MV-4-11 (cell line): ENCODE results near the gene TMEM176A.
"Not testable (repeated sequence)": the region's sequence is repeated elsewhere in the genome, so short reads cannot be mapped to it uniquely, and the experiment has no call there.

Source experiments
- DNase-seq: peaks from one replicate; lab custom pipeline; 2025; lab: John Stamatoyannopoulos, UW

TMEM176A gene

GRCh38 chr7:150788474-150789269 lies 11.9 kb upstream of the TMEM176A start:
- DNase-seq: no peak

GRCh38 chr7:150790416-150791075 lies 10.0 kb upstream of the TMEM176A start:
- no peak for DNase-seq

GRCh38 chr7:150791304-150791703 lies 9.3 kb upstream of the TMEM176A start:
- no peak for DNase-seq

- no peak for DNase-seq
These were observed 8.7 kb upstream of the TMEM176A start for GRCh38 chr7:150791746-150792452.

GRCh38 chr7:150793569-150794238 lies 6.9 kb upstream of the TMEM176A start:
- DNase-seq: no peak

- no peak for DNase-seq
These were observed 2.9 kb upstream of the TMEM176A start for GRCh38 chr7:150797661-150798060.

GRCh38 chr7:150799156-150799555 lies 1.4 kb upstream of the TMEM176A start:
- no peak for DNase-seq

- no peak for DNase-seq
These were observed 608 bp upstream of the TMEM176A start, which contains the start of gene TMEM176B for GRCh38 chr7:150799741-150800580. TMEM176B (minus strand) TSS chr7:150800364; CDS start chr7:150796569, 3,795 bp downstream.

GRCh38 chr7:150801242-150801945 lies 825 bp downstream of the TMEM176A start:
- no peak for DNase-seq

GRCh38 chr7:150801946-150802771 lies 1.6 kb downstream of the TMEM176A start:
- DNase-seq: no peak

- DNase-seq: no peak
These were observed 2.7 kb downstream of the TMEM176A start for GRCh38 chr7:150803161-150803860.

GRCh38 chr7:150804802-150805201 lies 4.2 kb downstream of the TMEM176A start:
- DNase-seq: no peak

- DNase-seq: no peak
These were observed 5.3 kb downstream of the TMEM176A start for GRCh38 chr7:150805864-150806263.

GRCh38 chr7:150806454-150806853 lies 5.9 kb downstream of the TMEM176A start:
- DNase-seq: no peak

- no peak for DNase-seq
These were observed 6.3 kb downstream of the TMEM176A start for GRCh38 chr7:150806863-150807262.

GRCh38 chr7:150807616-150808438 lies 7.3 kb downstream of the TMEM176A start:
- not testable (repeated sequence) for DNase-seq

GRCh38 chr7:150814328-150815001 lies 13.9 kb downstream of the TMEM176A start:
- no peak for DNase-seq

GRCh38 chr7:150818971-150819370 lies 18.4 kb downstream of the TMEM176A start:
- no peak for DNase-seq
